ENCODE measurements around the gene TLX2. TPM values are rescaled to one million over a fixed set of nuclear protein-coding genes. Genes with fewer than 3 reads are reported as not detected.
"Not testable (repeated sequence)": the region's sequence is repeated elsewhere in the genome, so short reads cannot be mapped to it uniquely, and the experiment has no call there.

Gene TLX2
- total RNA-seq, 1 experiment from 2014 or later: not detected

- DNase-seq (ENCODE audit: low read depth): peak; percentile 81
These were observed 39.9 kb downstream of the TLX2 start, which contains the start of the genes DOK1 and LOXL3 for GRCh38 chr2:74553892-74554819. DOK1 (plus strand) TSS chr2:74554720; CDS start chr2:74554755, 35 bp downstream. LOXL3 (minus strand) TSS chr2:74553942; CDS start chr2:74552634, 1,308 bp downstream.

DNA sequence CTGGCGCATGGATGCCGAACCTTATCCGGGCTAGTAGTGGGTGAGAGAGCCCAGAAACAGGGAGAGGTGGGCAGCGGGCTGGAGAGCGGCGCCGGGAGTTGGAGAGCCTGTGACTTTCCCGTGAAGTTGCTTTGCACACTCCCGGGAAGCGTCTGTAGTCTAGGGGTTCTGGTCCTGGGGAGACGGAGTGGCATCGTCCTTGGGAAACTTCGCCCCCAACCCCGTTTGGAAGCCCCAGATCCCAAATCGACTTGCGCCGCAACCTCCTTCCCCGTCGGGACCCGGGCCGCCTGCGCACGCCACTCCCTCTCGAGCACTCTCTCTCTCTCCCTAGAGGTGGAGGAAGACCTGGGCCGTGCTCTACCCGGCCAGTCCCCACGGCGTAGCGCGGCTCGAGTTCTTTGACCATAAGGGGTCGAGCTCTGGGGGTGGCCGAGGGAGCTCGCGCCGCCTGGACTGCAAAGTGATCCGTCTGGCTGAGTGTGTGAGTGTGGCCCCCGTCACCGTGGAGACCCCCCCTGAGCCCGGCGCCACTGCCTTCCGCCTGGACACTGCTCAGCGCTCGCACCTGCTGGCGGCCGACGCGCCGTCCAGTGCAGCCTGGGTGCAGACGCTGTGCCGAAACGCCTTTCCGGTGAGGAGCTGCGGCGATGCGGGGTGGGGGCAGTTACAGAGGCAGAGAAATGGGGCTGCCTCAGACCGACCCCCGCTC is 40.7 kb downstream of the TLX2 start:
- peak; percentile 50 for DNase-seq (ENCODE audit: low read depth)

DNA sequence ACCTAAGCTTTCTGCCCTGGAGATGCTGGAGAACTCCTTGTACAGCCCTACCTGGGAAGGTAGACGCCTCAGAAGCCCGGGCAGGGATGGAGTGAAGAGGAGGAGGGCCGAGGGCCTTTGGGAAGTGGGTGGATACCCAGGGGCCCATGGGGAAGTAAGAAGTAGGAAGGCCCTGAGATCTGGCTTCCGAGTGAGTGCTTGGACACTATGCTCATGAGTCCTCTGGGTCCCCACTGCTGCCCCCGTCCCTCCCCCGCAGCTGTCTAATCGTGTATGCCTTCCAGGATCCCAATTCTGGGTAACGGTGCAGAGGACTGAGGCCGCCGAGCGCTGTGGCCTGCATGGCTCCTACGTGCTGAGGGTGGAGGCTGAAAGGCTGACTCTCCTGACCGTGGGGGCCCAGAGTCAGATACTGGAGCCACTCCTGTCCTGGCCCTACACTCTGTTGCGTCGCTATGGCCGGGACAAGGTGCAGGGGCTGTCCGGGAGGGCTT is 41.4 kb downstream of the TLX2 start:
- peak; percentile 30 for DNase-seq (ENCODE audit: low read depth)

GRCh38 chr2:74556159-74556558 is 41.9 kb downstream of the TLX2 start:
- DNase-seq (ENCODE audit: low read depth): no peak

GRCh38 chr2:74556831-74557370 is 42.7 kb downstream of the TLX2 start:
- no peak for DNase-seq (ENCODE audit: low read depth)

DNA sequence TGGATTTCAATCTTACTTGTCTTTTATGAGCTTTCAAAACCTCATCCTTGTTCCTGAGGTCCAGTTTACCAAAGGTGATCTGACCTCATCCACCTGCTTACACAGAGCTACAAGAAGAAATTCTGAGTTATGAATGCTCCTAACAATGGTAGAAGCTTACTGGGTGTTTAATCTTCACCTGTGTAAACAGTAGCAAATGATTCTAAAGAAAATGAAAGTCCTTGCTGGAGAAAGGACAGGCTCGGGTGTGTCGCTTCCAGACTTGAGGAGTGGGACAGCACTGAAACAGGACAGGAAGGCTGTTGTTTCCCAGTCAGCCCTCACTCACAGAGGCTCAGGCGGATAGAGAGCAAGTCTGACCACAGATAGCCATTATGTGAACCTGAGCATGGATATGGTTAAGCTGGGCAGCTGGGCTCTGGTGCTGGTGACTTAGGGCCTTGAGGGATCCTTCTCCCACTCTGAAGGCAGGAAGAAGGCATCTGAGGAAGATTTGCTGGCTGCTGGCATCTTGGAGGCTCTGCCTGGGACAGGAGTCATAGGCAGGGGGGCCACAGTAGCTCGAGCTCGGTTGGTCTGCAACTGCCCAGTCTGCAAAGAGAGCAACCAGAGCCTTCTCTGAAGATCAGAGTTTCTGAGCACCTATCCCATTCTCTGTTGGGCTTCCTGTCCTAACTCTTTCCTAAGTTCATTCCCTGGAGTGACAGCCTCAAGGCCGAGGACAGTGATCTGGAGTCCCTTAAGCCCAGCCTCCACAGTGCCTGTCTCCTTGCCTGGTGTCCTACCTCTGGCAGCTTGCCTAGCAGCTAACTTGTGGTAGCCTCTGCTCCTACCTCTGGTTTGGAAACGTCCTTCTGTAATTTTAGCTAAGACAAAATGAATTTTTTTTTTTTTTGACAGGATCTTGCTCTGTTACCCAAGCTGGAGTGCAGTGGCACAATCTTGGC is 44.3 kb downstream of the TLX2 start:
- DNase-seq (ENCODE audit: low read depth): no peak

DNA sequence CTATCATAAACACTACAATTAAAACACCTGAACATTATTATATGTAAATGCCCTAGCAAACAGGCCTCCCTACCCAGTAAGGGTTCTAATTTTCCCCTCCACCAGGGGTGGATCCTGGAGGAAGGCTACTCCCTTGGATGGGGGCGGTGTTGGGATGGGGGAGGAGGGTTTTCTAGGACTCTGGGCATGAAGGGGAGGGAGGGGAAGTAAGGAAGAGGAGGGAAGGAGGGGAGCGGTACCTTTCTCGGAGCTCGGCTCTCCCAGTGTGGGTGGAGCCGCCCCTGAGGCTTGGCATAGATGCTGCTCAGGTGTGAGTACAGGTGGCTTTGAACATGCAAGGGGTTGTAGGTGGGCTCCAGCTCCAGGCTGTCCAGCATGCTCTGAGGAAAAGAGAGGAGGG is 45.7 kb downstream of the TLX2 start:
- no peak for DNase-seq (ENCODE audit: low read depth)

DNA sequence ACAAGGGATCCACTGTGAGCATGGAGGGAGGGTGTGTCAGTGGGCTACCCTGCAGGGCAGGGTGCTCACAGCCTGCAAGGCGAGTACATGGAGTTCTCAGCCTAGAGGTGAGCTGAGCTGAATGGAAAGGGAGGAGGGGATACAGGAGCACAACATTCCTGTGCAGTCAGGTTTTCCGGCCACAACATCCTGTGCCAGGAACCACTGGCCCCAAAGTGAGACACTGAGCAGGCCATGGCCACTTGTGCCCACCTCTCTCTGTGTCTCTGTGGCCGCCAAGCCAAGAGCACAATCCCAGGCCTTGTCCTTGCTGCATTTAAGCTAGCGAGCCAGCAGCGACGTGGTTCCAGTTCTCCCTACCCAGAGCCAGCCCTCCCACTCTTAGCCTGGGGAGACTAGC is 46.3 kb downstream of the TLX2 start:
- peak; percentile 93 for DNase-seq (ENCODE audit: low read depth)

DNA sequence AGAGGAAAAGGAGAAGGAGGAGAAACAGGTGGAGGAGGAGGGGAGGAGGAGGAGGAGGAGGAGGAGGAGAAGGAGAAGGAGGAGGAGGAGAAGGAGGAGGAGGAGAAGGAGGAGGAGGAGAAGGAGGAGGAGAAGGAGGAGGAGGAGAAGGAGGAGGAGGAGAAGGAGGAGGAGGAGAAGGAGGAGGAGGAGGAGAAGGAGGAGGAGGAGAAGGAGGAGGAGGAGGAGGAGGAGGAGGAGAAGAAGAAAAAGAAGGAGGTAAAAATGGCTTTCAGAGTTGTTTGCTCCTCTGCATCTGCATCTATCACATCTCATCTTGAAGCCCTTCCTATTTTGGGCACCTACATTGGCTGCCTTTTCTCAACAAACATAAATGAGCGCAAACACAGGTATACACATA is 46.8 kb downstream of the TLX2 start:
- not testable (repeated sequence) for DNase-seq (ENCODE audit: low read depth)

GRCh38 chr2:74562126-74562775 is 48.0 kb downstream of the TLX2 start:
- peak; percentile 52 for DNase-seq (ENCODE audit: low read depth)

- DNase-seq (ENCODE audit: low read depth): peak; percentile 92
These were observed 50.0 kb downstream of the TLX2 start for GRCh38 chr2:74564222-74564621.

GRCh38 chr2:74566076-74566753 is 52.0 kb downstream of the TLX2 start:
- no peak for DNase-seq (ENCODE audit: low read depth)

- peak; percentile 84 for DNase-seq (ENCODE audit: low read depth)
These were observed 52.5 kb downstream of the TLX2 start for GRCh38 chr2:74566754-74567085.

Other genes with a start within 250 kb of the TLX2 start
- not detected in 2 replicates for gene SLC4A5, start 171.0 kb upstream of the TLX2 start, total RNA-seq (2014; rRNA removed; shearing (Covaris generic))
- gene DCTN1, start 134.1 kb upstream of the TLX2 start, total RNA-seq (2014; rRNA removed; shearing (Covaris generic)): 73.0 and 84.6 TPM in 2 replicates
- gene C2orf81, start 92.8 kb upstream of the TLX2 start, total RNA-seq (2014; rRNA removed; shearing (Covaris generic)): 0.37 and 2.2 TPM in 2 replicates
- gene WDR54, start 92.7 kb upstream of the TLX2 start, total RNA-seq (2014; rRNA removed; shearing (Covaris generic)): 59.7 and 66.7 TPM in 2 replicates
- 15.8 and 21.1 TPM in 2 replicates for gene RTKN, start 72.5 kb upstream of the TLX2 start, total RNA-seq (2014; rRNA removed; shearing (Covaris generic))
- 19.0 and 19.6 TPM in 2 replicates for gene INO80B, start 59.4 kb upstream of the TLX2 start, total RNA-seq (2014; rRNA removed; shearing (Covaris generic))
- gene WBP1, start 56.0 kb upstream of the TLX2 start, total RNA-seq (2014; rRNA removed; shearing (Covaris generic)): 31.0 and 47.8 TPM in 2 replicates
- 66.5 and 68.5 TPM in 2 replicates for gene MOGS, start 49.1 kb upstream of the TLX2 start, total RNA-seq (2014; rRNA removed; shearing (Covaris generic))
- 79.3 and 113 TPM in 2 replicates for gene MRPL53, start 41.8 kb upstream of the TLX2 start, total RNA-seq (2014; rRNA removed; shearing (Covaris generic))
- gene CCDC142, start 31.5 kb upstream of the TLX2 start, total RNA-seq (2014; rRNA removed; shearing (Covaris generic)): 12.7 and 13.2 TPM in 2 replicates
- gene TTC31, start 31.4 kb upstream of the TLX2 start, total RNA-seq (2014; rRNA removed; shearing (Covaris generic)): 18.7 and 26.0 TPM in 2 replicates
- 0.84 and 4.0 TPM in 2 replicates for gene LBX2, start 14.8 kb upstream of the TLX2 start, total RNA-seq (2014; rRNA removed; shearing (Covaris generic))
- gene PCGF1, start 6.8 kb upstream of the TLX2 start, total RNA-seq (2014; rRNA removed; shearing (Covaris generic)): 27.2 and 29.8 TPM in 2 replicates
- gene DQX1, start 11.8 kb downstream of the TLX2 start, total RNA-seq (2014; rRNA removed; shearing (Covaris generic)): 0.13 and 0.18 TPM in 2 replicates
- gene AUP1, start 15.3 kb downstream of the TLX2 start, total RNA-seq (2014; rRNA removed; shearing (Covaris generic)): 169 and 184 TPM in 2 replicates
- gene HTRA2, start 15.5 kb downstream of the TLX2 start, total RNA-seq (2014; rRNA removed; shearing (Covaris generic)): 84.5 and 94.6 TPM in 2 replicates
- 48.5 and 49.8 TPM in 2 replicates for gene LOXL3, start 39.5 kb downstream of the TLX2 start, total RNA-seq (2014; rRNA removed; shearing (Covaris generic))
- 62.1 and 66.8 TPM in 2 replicates for gene DOK1, start 40.3 kb downstream of the TLX2 start, total RNA-seq (2014; rRNA removed; shearing (Covaris generic))
- gene M1AP, start 133.9 kb downstream of the TLX2 start, total RNA-seq (2014; rRNA removed; shearing (Covaris generic)): 0.03 and 0.13 TPM in 2 replicates
- gene SEMA4F, start 139.8 kb downstream of the TLX2 start, total RNA-seq (2014; rRNA removed; shearing (Covaris generic)): 11.6 and 12.7 TPM in 2 replicates

All from HT1080 (cell line).